Mesenchymal stem cell (in vitro differentiated cells and primary cell): ENCODE data around the gene DNER.

Experiments
- DNase-seq: peaks from one replicate; pipeline ENCODE4 v3.0.0-alpha.2; 2013
- H2AFZ ChIP-seq: one replicate; pipeline ENCODE4 v1.6.1; 2013; ENCODE audit warnings: low read depth, mild to moderate bottlenecking, control low read depth, inconsistent platforms, low read length, moderate library complexity
- H2AK5ac ChIP-seq: 2 replicates; pipeline ENCODE4 v1.6.1; 2013; ENCODE audit warnings: low read length, moderate library complexity, mild to moderate bottlenecking, inconsistent platforms; ENCODE audit not compliant: severe bottlenecking
- H2BK120ac ChIP-seq: one replicate; pipeline ENCODE4 v1.6.1; 2013; ENCODE audit warnings: low read depth, mild to moderate bottlenecking, inconsistent platforms, low read length, moderate library complexity
- H2BK12ac ChIP-seq, 2 experiments: one replicate each; pipeline ENCODE4 v1.6.1; 2013; ENCODE audit warnings: inconsistent platforms in 2 of 2, low read length in 2 of 2, mild to moderate bottlenecking in 2 of 2, moderate library complexity in 2 of 2, control low read depth in 1 of 2
- H2BK15ac ChIP-seq: one replicate; pipeline ENCODE4 v1.6.1; 2013; ENCODE audit warnings: mild to moderate bottlenecking, low read depth, inconsistent platforms; ENCODE audit not compliant: poor library complexity, severe bottlenecking
- H2BK5ac ChIP-seq: 2 replicates; pipeline ENCODE4 v1.6.1; 2013; ENCODE audit warnings: low read depth, mild to moderate bottlenecking, low read length, control low read depth, inconsistent platforms; ENCODE audit not compliant: poor library complexity, severe bottlenecking
- H3K14ac ChIP-seq, 2 experiments: one replicate each; pipeline ENCODE4 v1.6.1; 2013; ENCODE audit warnings: inconsistent platforms in 2 of 2, low read length in 2 of 2, control low read depth in 1 of 2, mild to moderate bottlenecking in 1 of 2, moderate library complexity in 1 of 2
- H3K18ac ChIP-seq, 2 experiments: one replicate each; pipeline ENCODE4 v1.6.1; 2013; ENCODE audit warnings: inconsistent platforms in 2 of 2, low read length in 2 of 2, control low read depth in 1 of 2, low read depth in 1 of 2, mild to moderate bottlenecking in 1 of 2
- H3K23ac ChIP-seq, 2 experiments: one replicate each; pipeline ENCODE4 v1.6.1; 2013; ENCODE audit warnings: inconsistent platforms in 2 of 2, low read length in 2 of 2, mild to moderate bottlenecking in 2 of 2, moderate library complexity in 2 of 2, control low read depth in 1 of 2
- H3K27ac ChIP-seq: 2 replicates; pipeline ENCODE4 v1.5.1; 2013; ENCODE audit warnings: mild to moderate bottlenecking, moderate library complexity, low read length, control low read depth, inconsistent platforms; ENCODE audit not compliant: poor library complexity, severe bottlenecking
- H3K27me3 ChIP-seq, 2 experiments: 2 replicates each; pipeline versions ENCODE4 v1.6.1 to v1.7.0; 2013; ENCODE audit warnings: low read length in 2 of 2, mild to moderate bottlenecking in 2 of 2, moderate library complexity in 2 of 2, control low read depth in 1 of 2, inconsistent platforms in 1 of 2; ENCODE audit not compliant: control insufficient read depth in 1 of 2, insufficient read depth in 1 of 2
- H3K36me3 ChIP-seq, 2 experiments: 2 replicates each; pipeline versions ENCODE4 v1.6.1 to v1.7.0; 2013; ENCODE audit warnings: low read length in 2 of 2, control low read depth in 1 of 2, inconsistent platforms in 1 of 2, low read depth in 1 of 2, mild to moderate bottlenecking in 1 of 2; ENCODE audit not compliant: insufficient read depth in 2 of 2, control insufficient read depth in 1 of 2
- H3K4ac ChIP-seq, 2 experiments: one replicate each; pipeline ENCODE4 v1.6.1; 2013; ENCODE audit warnings: inconsistent platforms in 2 of 2, low read length in 2 of 2, mild to moderate bottlenecking in 2 of 2, moderate library complexity in 2 of 2, control low read depth in 1 of 2, low read depth in 1 of 2
- H3K4me1 ChIP-seq: 2 replicates; pipeline ENCODE4 v1.6.1; 2013; ENCODE audit warnings: low read depth, low read length, control low read depth; ENCODE audit not compliant: control insufficient read depth, insufficient read depth
- H3K4me2 ChIP-seq: 2 replicates; pipeline ENCODE4 v1.6.1; 2013; ENCODE audit warnings: low read length, mild to moderate bottlenecking, inconsistent platforms; ENCODE audit not compliant: poor library complexity, severe bottlenecking
- H3K4me3 ChIP-seq, 2 experiments: 2 replicates each; pipeline versions ENCODE4 v1.5.1 to v1.7.0; 2013; ENCODE audit warnings: low read length in 2 of 2, mild to moderate bottlenecking in 2 of 2, control low read depth in 1 of 2, low read depth in 1 of 2; ENCODE audit not compliant: insufficient read depth in 1 of 2
- H3K79me1 ChIP-seq: replicated peaks from 2 replicates; pipeline ENCODE4 v1.6.1; 2013; ENCODE audit warnings: mild to moderate bottlenecking, control low read depth, low read length, inconsistent platforms; ENCODE audit not compliant: poor library complexity, severe bottlenecking
- H3K9ac ChIP-seq: 2 replicates; pipeline ENCODE4 v1.7.0; 2013; ENCODE audit warnings: mild to moderate bottlenecking, low read length, moderate library complexity
- H3K9me3 ChIP-seq: 2 replicates; pipeline ENCODE4 v1.7.0; 2013; ENCODE audit warnings: mild to moderate bottlenecking, low read length; ENCODE audit not compliant: control insufficient read depth
- H4K8ac ChIP-seq: one replicate; pipeline ENCODE4 v1.6.1; 2013; ENCODE audit warnings: inconsistent platforms, mild to moderate bottlenecking, low read length, moderate library complexity
- H4K91ac ChIP-seq: one replicate; pipeline ENCODE4 v1.6.1; 2013; ENCODE audit warnings: mild to moderate bottlenecking, low read length, inconsistent platforms
- WGBS: methylation state at CpG from one replicate; pipeline ENCODE4 v1.1.7; 2013; ENCODE audit warnings: mixed read lengths; 5-methylcytosine and 5-hydroxymethylcytosine counted together

Gene DNER

DNA sequence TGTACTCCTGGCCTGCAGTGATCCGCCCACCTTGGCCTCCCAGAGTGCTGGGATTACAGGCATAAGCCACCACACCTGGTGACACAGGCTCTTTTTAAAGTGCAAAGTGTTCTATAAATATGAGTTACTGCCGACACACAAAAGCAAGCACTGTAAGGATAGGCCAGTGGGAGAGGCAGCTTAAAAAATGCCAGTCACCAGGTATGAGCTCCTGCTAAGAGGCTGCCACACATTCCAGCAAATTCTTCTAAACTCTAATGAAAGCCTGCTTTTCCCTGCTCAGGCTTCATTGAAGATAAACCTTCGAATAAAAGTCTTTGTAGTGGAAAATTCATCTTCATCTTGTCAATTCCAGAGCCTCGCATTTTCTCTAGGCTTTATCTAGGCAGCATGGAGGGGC, 240.2 kb downstream of the DNER start:
- Histone ChIP-seq H3K4me1 (no peaks in the 10 kb centered on the region), H3K23ac (no peak overlapping the region), H2AK5ac (no peak overlapping the region), H3K4me2 (no peak overlapping the region), H2BK120ac (no peak overlapping the region), H3K27ac (no peak overlapping the region), H3K9me3 (no peaks in the 10 kb centered on the region), H3K36me3 (no peaks in the 10 kb centered on the region), H2BK15ac (no peak overlapping the region), H3K14ac (no peak overlapping the region), H3K79me1 (no peaks in the 10 kb centered on the region), H4K91ac (no peak overlapping the region), H3K4me3 (no peak overlapping the region), H3K4ac (no peak overlapping the region), H3K9ac (no peak overlapping the region), H2AFZ (no peak overlapping the region), H3K18ac (no peak overlapping the region), H2BK12ac (no peak overlapping the region), H2BK5ac (no peak overlapping the region), H3K27me3 (no peaks in the 10 kb centered on the region), H4K8ac (no peak overlapping the region)
- 96% methylated on average over 4 of the region's 4 CpGs for WGBS
- DNase-seq, result no peak

DNA sequence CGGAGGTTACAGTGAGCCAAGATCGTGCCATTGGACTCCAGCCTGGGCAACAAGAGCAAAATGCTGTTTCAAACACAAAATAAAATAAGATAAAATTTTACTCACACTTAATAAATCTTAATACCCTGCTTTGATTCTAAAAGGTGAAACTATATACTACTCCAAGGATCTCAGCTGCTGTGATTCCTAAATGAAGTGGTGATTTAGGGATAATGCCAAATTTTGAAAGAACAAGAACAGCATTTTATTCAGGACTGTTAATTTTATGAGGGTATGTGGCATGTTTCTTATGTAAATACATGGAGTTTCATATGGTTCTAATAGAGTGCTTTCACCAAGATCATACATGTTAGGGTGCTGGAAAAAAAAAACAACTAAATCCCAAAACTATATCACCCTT, 243.6 kb downstream of the DNER start:
- Histone ChIP-seq H2AFZ (no peak overlapping the region), H3K4me3 (no peak overlapping the region), H3K18ac (no peak overlapping the region), H3K9ac (no peak overlapping the region), H2BK15ac (no peak overlapping the region), H2BK12ac (no peak overlapping the region), H2AK5ac (no peak overlapping the region), H3K79me1 (no peaks in the 10 kb centered on the region), H3K23ac (no peak overlapping the region), H3K27me3 (no peaks in the 10 kb centered on the region), H2BK120ac (no peak overlapping the region), H3K14ac (no peak overlapping the region), H2BK5ac (no peak overlapping the region), H3K4me2 (no peak overlapping the region), H3K36me3 (no peaks in the 10 kb centered on the region), H4K8ac (no peak overlapping the region), H3K27ac (no peak overlapping the region), H3K4ac (no peak overlapping the region), H3K4me1 (no peaks in the 10 kb centered on the region), H4K91ac (no peak overlapping the region), H3K9me3 (no peaks in the 10 kb centered on the region)
- 94% methylated on average over 2 of the region's 2 CpGs for WGBS
- no peak for DNase-seq

DNA sequence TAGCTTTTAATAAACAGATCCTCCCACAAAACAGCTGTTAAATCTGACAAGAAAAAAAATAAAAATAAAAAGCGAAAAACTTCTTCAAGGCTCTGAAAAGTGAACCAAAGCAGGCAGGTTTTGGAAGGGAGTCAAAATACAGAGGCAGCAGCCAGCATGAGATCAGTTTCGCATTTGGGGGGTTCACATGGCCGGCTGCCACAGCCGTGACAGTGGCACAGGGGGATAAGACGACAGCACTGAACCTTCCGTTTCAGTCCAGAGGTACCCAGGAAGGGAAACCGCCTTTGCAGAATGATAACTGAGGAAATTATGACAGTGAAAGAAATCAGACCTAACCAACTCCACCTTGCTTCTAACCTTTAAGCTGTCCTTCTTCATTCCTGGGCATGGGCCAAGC, 246.6 kb downstream of the DNER start:
- no peak overlapping the region for H2AFZ ChIP-seq
- no peak overlapping the region for H2AK5ac ChIP-seq
- H3K36me3 ChIP-seq, result no peaks in the 10 kb centered on the region
- no peak overlapping the region for H2BK15ac ChIP-seq
- H3K4ac ChIP-seq, result no peak overlapping the region
- H3K18ac ChIP-seq, result no peak overlapping the region
- no peak overlapping the region for H3K23ac ChIP-seq
- no peak overlapping the region for H3K4me3 ChIP-seq
- no peak overlapping the region for H3K9ac ChIP-seq
- H4K8ac ChIP-seq, result no peak overlapping the region
- no peak overlapping the region for H3K4me2 ChIP-seq
- H2BK120ac ChIP-seq, result no peak overlapping the region
- no peak for DNase-seq
- H2BK12ac ChIP-seq, result no peak overlapping the region
- H3K27ac ChIP-seq, result no peak overlapping the region
- no peaks in the 10 kb centered on the region for H3K9me3 ChIP-seq
- no peaks in the 10 kb centered on the region for H3K4me1 ChIP-seq
- H2BK5ac ChIP-seq, result no peak overlapping the region
- no peaks in the 10 kb centered on the region for H3K27me3 ChIP-seq
- H4K91ac ChIP-seq, result no peak overlapping the region
- WGBS, result 84% methylated on average over 7 of the region's 7 CpGs
- no peak overlapping the region for H3K14ac ChIP-seq
- no peaks in the 10 kb centered on the region for H3K79me1 ChIP-seq

DNA sequence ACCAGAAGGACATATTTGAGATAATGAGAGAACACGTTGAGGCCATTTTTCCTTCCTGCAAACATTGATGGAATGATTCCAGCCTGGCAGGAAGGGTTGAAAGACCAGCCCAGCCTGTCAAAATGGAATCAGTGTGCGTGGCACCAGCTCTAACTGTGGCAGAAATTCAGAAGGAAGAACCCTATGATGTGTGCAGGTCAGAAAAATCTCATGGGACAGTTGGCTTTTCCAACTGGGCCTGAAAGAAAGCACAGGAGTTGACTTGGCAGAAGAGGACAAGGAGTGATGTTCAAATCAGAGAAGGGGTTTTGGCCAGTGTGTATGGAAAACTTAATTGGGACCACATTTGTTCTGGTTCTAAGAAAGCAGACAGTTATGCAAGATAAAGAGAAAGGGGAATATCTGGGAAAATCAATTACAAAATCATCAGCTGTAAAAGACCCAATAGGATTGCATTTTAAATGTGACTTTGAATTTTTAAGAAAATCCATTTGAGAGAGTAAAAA, 250.5 kb downstream of the DNER start:
- H3K14ac ChIP-seq, result no peak overlapping the region
- WGBS, result 56% methylated on average over 2 of the region's 2 CpGs

More for the DNA sequence above, 250.5 kb downstream of the DNER start:
- no peaks in the 10 kb centered on the region for H3K79me1 ChIP-seq
- H2BK12ac ChIP-seq, result no peak overlapping the region
- no peak overlapping the region for H4K91ac ChIP-seq
- no peak overlapping the region for H2BK5ac ChIP-seq
- no peaks in the 10 kb centered on the region for H3K27me3 ChIP-seq
- DNase-seq, result no peak
- no peak overlapping the region for H2AK5ac ChIP-seq
- no peak overlapping the region for H3K18ac ChIP-seq
- no peak overlapping the region for H3K4ac ChIP-seq
- H3K36me3 ChIP-seq, result no peaks in the 10 kb centered on the region
- no peak overlapping the region for H3K4me2 ChIP-seq
- H3K9ac ChIP-seq, result no peak overlapping the region
- no peak overlapping the region for H2BK15ac ChIP-seq
- H3K23ac ChIP-seq, result no peak overlapping the region
- H2AFZ ChIP-seq, result no peak overlapping the region
- H2BK120ac ChIP-seq, result no peak overlapping the region
- H3K9me3 ChIP-seq, result no peaks in the 10 kb centered on the region
- no peak overlapping the region for H3K4me3 ChIP-seq
- H3K27ac ChIP-seq, result no peak overlapping the region
- no peak overlapping the region for H4K8ac ChIP-seq
- H3K4me1 ChIP-seq, result no peaks in the 10 kb centered on the region
